Stimulated activated CD8-positive, alpha-beta memory T cell treated with anti-CD3 and anti-CD28 coated beads, Interleukin-15, amount 100 ng/mL, for 48 hours (primary cell): ENCODE measurements around the gene SERPINB6.
"Not testable (repeated sequence)": the region's sequence is repeated elsewhere in the genome, so short reads cannot be mapped to it uniquely, and the experiment has no call there.

Experiments used
- DNase-seq, 2 donors: peaks; one replicate each; pipeline ENCODE4 v3.0.0-alpha.2; 2020; ENCODE audit warnings: low read depth in 2 of 2

SERPINB6 gene

GRCh38 chr6:2938632-2939083, 32.7 kb downstream of the SERPINB6 start:
- DNase-seq: no peak

- no peak for DNase-seq
Measured at GRCh38 chr6:2938004-2938631, 33.2 kb downstream of the SERPINB6 start.

- no peak for DNase-seq
Measured at GRCh38 chr6:2937627-2938003, 33.8 kb downstream of the SERPINB6 start.

GRCh38 chr6:2935566-2936291, 35.6 kb downstream of the SERPINB6 start:
- no peak for DNase-seq

GRCh38 chr6:2934057-2934456, 37.3 kb downstream of the SERPINB6 start:
- no peak for DNase-seq

- not testable (repeated sequence) for DNase-seq
Measured at GRCh38 chr6:2932911-2933310, 38.5 kb downstream of the SERPINB6 start.

- peak; percentile 67 to 74 for DNase-seq
Measured at GRCh38 chr6:2931970-2932748, 39.2 kb downstream of the SERPINB6 start.

GRCh38 chr6:2931055-2931454, 40.3 kb downstream of the SERPINB6 start:
- no peak for DNase-seq

GRCh38 chr6:2927931-2928330, 43.4 kb downstream of the SERPINB6 start:
- not testable (repeated sequence) for DNase-seq

GRCh38 chr6:2925842-2926747, 45.3 kb downstream of the SERPINB6 start:
- DNase-seq: not testable (repeated sequence)

- DNase-seq: no peak
Measured at GRCh38 chr6:2921520-2922115, 49.7 kb downstream of the SERPINB6 start.

GRCh38 chr6:2920671-2921112, 50.7 kb downstream of the SERPINB6 start:
- DNase-seq: no peak

GRCh38 chr6:2919886-2920285, 51.5 kb downstream of the SERPINB6 start:
- DNase-seq: no peak

- DNase-seq: no peak
Measured at GRCh38 chr6:2919401-2919800, 52.0 kb downstream of the SERPINB6 start.

GRCh38 chr6:2918936-2919335, 52.4 kb downstream of the SERPINB6 start:
- DNase-seq: no peak

- DNase-seq: no peak
Measured at GRCh38 chr6:2917801-2918445, 53.4 kb downstream of the SERPINB6 start.

- DNase-seq: no peak
Measured at GRCh38 chr6:2917065-2917464, 54.3 kb downstream of the SERPINB6 start.

- no peak for DNase-seq
Measured at GRCh38 chr6:2916158-2916925, 55.0 kb downstream of the SERPINB6 start.

GRCh38 chr6:2915150-2915549, 56.2 kb downstream of the SERPINB6 start:
- no peak for DNase-seq

GRCh38 chr6:2914318-2914660, 57.1 kb downstream of the SERPINB6 start:
- no peak for DNase-seq
